Astrocyte (in vitro differentiated cells and primary cell): ENCODE measurements around the gene PLCL1.

ENCODE experiments used
- EZH2 ChIP-seq: IDR thresholded peaks from 2 replicates; pipeline ENCODE4 v1.6.1; 2012; ENCODE audit warnings: mild to moderate bottlenecking, low read length, inconsistent platforms; ENCODE audit not compliant: insufficient read depth
- TF ChIP-seq, protein P1 (sequence below): IDR thresholded peaks from 2 replicates; pipeline ENCODE4 v1.5.1; 2011; ENCODE audit warnings: low read depth, mild to moderate bottlenecking, inconsistent platforms, low read length, moderate library complexity; ENCODE audit not compliant: insufficient read depth

DNA sequence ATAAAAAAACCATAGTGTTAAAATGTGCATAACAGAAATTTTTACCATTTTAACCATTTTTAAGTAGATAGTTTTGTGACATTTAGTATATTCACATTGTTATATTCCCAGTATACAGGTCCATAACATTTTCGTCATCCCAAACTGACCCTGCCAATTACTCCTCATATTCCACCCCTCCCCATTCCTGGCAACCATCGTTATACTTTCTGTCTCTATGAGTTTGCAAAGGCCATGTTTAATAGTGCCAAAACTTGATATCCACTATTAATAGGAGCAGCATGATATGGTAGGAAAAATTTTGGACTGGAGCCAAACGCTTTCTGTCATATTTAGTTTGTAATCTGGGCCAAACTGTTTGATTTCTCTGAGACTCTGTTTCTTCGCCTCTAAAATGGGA, 30.9 kb downstream of the PLCL1 start:
- TF ChIP-seq, protein P1, sequence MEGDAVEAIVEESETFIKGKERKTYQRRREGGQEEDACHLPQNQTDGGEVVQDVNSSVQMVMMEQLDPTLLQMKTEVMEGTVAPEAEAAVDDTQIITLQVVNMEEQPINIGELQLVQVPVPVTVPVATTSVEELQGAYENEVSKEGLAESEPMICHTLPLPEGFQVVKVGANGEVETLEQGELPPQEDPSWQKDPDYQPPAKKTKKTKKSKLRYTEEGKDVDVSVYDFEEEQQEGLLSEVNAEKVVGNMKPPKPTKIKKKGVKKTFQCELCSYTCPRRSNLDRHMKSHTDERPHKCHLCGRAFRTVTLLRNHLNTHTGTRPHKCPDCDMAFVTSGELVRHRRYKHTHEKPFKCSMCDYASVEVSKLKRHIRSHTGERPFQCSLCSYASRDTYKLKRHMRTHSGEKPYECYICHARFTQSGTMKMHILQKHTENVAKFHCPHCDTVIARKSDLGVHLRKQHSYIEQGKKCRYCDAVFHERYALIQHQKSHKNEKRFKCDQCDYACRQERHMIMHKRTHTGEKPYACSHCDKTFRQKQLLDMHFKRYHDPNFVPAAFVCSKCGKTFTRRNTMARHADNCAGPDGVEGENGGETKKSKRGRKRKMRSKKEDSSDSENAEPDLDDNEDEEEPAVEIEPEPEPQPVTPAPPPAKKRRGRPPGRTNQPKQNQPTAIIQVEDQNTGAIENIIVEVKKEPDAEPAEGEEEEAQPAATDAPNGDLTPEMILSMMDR: no peak
- no peak for TF ChIP-seq EZH2
